ENCODE results near the gene ZNF827. TPM values are rescaled to one million over a fixed set of nuclear protein-coding genes. Genes with fewer than 3 reads are reported as not detected.

Gene ZNF827
- total RNA-seq, 1 donor, result 10.7 TPM

GRCh38 chr4:145776208-145776607 is 162.4 kb downstream of the ZNF827 start:
- DNase-seq (ENCODE audit: low read depth), result no peak
- no peak overlapping the region for H3K4me3 ChIP-seq (ENCODE audit: low read depth, low read length)

GRCh38 chr4:145775406-145775805 is 163.2 kb downstream of the ZNF827 start:
- no peak for TF ChIP-seq CTCF (IDR thresholded peaks at IDR 0.05; ENCODE audit: insufficient read depth, low read length)
- DNase-seq (ENCODE audit: low read depth), result no peak

More at GRCh38 chr4:145776208-145776607, 162.4 kb downstream of the ZNF827 start:
- TF ChIP-seq CTCF (IDR thresholded peaks at IDR 0.05; ENCODE audit: insufficient read depth, low read length), result no peak

GRCh38 chr4:145774473-145774872 is 164.2 kb downstream of the ZNF827 start:
- no peak for DNase-seq (ENCODE audit: low read depth)
- no peak for TF ChIP-seq CTCF (IDR thresholded peaks at IDR 0.05; ENCODE audit: insufficient read depth, low read length)
- H3K4me3 ChIP-seq (ENCODE audit: low read depth, low read length), result no peak overlapping the region

More at GRCh38 chr4:145775406-145775805, 163.2 kb downstream of the ZNF827 start:
- no peak overlapping the region for H3K4me3 ChIP-seq (ENCODE audit: low read depth, low read length)

- peak; percentile 57 for DNase-seq (ENCODE audit: low read depth)
- H3K4me3 ChIP-seq (ENCODE audit: low read depth, low read length), result no peak overlapping the region
- no peak for TF ChIP-seq CTCF (IDR thresholded peaks at IDR 0.05; ENCODE audit: insufficient read depth, low read length)
Measured at GRCh38 chr4:145773581-145774234, 164.9 kb downstream of the ZNF827 start.

GRCh38 chr4:145772347-145772746 is 166.3 kb downstream of the ZNF827 start:
- no peak for TF ChIP-seq CTCF (IDR thresholded peaks at IDR 0.05; ENCODE audit: insufficient read depth, low read length)
- no peak for DNase-seq (ENCODE audit: low read depth)

GRCh38 chr4:145770124-145770523 is 168.5 kb downstream of the ZNF827 start:
- no peak for TF ChIP-seq CTCF (IDR thresholded peaks at IDR 0.05; ENCODE audit: insufficient read depth, low read length)

More at GRCh38 chr4:145772347-145772746, 166.3 kb downstream of the ZNF827 start:
- no peak overlapping the region for H3K4me3 ChIP-seq (ENCODE audit: low read depth, low read length)

More at GRCh38 chr4:145770124-145770523, 168.5 kb downstream of the ZNF827 start:
- no peak overlapping the region for H3K4me3 ChIP-seq (ENCODE audit: low read depth, low read length)
- DNase-seq (ENCODE audit: low read depth), result no peak

Measured in fibroblast of the aortic adventitia (primary cell).